Endothelial cell of umbilical vein (primary cell): Measurements from ENCODE around the gene AFTPH. TPM values are rescaled to one million over a fixed set of nuclear protein-coding genes. Genes with fewer than 3 reads are reported as not detected.

ENCODE experiments used
- BruUV-seq: library from RNA; stranded (reverse); fragments of 400-500 nt; replicated peaks from 2 replicates; lab custom pipeline; 2021; lab: Mats Ljungman, UMichigan
- CTCF ChIA-PET: fragments of 300-600, 350-600 bp; sonication (Branson Sonifier 250); formaldehyde crosslinking; loops from one replicate; lab custom pipeline; 2021; ENCODE audit warnings: antibody characterized with exemption, inconsistent platforms; lab: Charles Lee
- POLR2A ChIA-PET: fragments of 300-600, 350-600 bp; sonication (Branson Sonifier 250); formaldehyde crosslinking; loops from one replicate; lab custom pipeline; 2021; ENCODE audit warnings: antibody characterized with exemption, inconsistent platforms; lab: Charles Lee
- DNase-seq: peaks from one replicate; pipeline ENCODE4 v3.0.0-alpha.2; 2011; ENCODE audit warnings: low read depth, low spot score
- FAIRE-seq: peaks from 2 replicates; lab custom pipeline; 2011; peaks lifted over from hg19 to GRCh38; lab: Jason Lieb, UNC
- H2AFZ ChIP-seq: 2 replicates; pipeline ENCODE4 v1.6.0; 2012; ENCODE audit warnings: low read depth, low read length, control low read depth, inconsistent platforms
- H3K27ac ChIP-seq: 2 replicates; pipeline ENCODE4 v1.5.1; 2011; ENCODE audit warnings: low read depth, mild to moderate bottlenecking, control low read depth, low read length, moderate library complexity; ENCODE audit not compliant: insufficient read depth
- H3K27me3 ChIP-seq, 2 experiments: 2 replicates each; pipeline versions ENCODE4 v1.6.0 to v1.6.1; 2011; ENCODE audit warnings: low read length in 2 of 2, mixed read lengths in 1 of 2; ENCODE audit not compliant: control insufficient read depth in 2 of 2, insufficient read depth in 2 of 2
- H3K36me3 ChIP-seq, 2 experiments: 2 replicates in 1 of 2; 3 replicates in 1 of 2; pipeline ENCODE4 v1.5.1; 2011; ENCODE audit warnings: low read length in 2 of 2, mild to moderate bottlenecking in 1 of 2, moderate library complexity in 1 of 2; ENCODE audit not compliant: control insufficient read depth in 2 of 2, insufficient read depth in 2 of 2; ENCODE audit errors: extremely low read depth in 1 of 2
- H3K4me1 ChIP-seq: 3 replicates; pipeline ENCODE4 v1.5.1; 2011; ENCODE audit warnings: mild to moderate bottlenecking, low read length; ENCODE audit not compliant: control insufficient read depth, insufficient read depth; ENCODE audit errors: extremely low read depth
- H3K4me2 ChIP-seq: 2 replicates; pipeline ENCODE4 v1.6.1; 2011; ENCODE audit warnings: low read length, control low read depth, mixed read lengths; ENCODE audit not compliant: insufficient read depth
- H3K4me3 ChIP-seq, 3 experiments: fragments of 200-600 bp in 1 of 3; sonication (generic), shearing (Covaris generic) in 1 of 3; replicated peaks in 1 of 3; 2 replicates each; pipeline ENCODE4 v1.5.1; 2011 to 2016; ENCODE audit warnings: control low read depth in 3 of 3, low read length in 3 of 3, mild to moderate bottlenecking in 2 of 3, inconsistent platforms in 1 of 3, low read depth in 1 of 3, moderate library complexity in 1 of 3; ENCODE audit not compliant: insufficient read depth in 1 of 3
- H3K79me2 ChIP-seq: 2 replicates; pipeline ENCODE4 v1.6.0; 2012; ENCODE audit warnings: low read length, inconsistent platforms; ENCODE audit not compliant: control insufficient read depth, insufficient read depth
- H3K9ac ChIP-seq: replicated peaks from 2 replicates; pipeline ENCODE3; 2011; ENCODE audit warnings: low read length, control low read depth; ENCODE audit not compliant: insufficient read depth; ENCODE audit errors: extremely low read depth
- H3K9me1 ChIP-seq: replicated peaks from 3 replicates; pipeline ENCODE4 v1.6.0; 2011; ENCODE audit warnings: mild to moderate bottlenecking, low read length; ENCODE audit not compliant: control insufficient read depth, insufficient read depth; ENCODE audit errors: extremely low read depth
- H3K9me3 ChIP-seq: replicated peaks from 2 replicates; pipeline ENCODE4 v1.5.1; 2012; ENCODE audit warnings: low read length, inconsistent platforms; ENCODE audit not compliant: control insufficient read depth, insufficient read depth
- H4K20me1 ChIP-seq: replicated peaks from 2 replicates; pipeline ENCODE3; 2011; ENCODE audit warnings: mild to moderate bottlenecking, low read length; ENCODE audit not compliant: control insufficient read depth, insufficient read depth; ENCODE audit errors: extremely low read depth
- CTCF ChIP-seq, 2 donors: IDR thresholded peaks; 1 replicate in 1 of 2; 2 replicates in 1 of 2; pipeline ENCODE4 v1.5.1; 2011; ENCODE audit warnings: low read length in 2 of 2, mild to moderate bottlenecking in 2 of 2, moderate library complexity in 2 of 2, control low read depth in 1 of 2, inconsistent platforms in 1 of 2, low read depth in 1 of 2; ENCODE audit not compliant: insufficient read depth in 1 of 2; ENCODE audit errors: extremely low read depth in 1 of 2
- FOS ChIP-seq: IDR thresholded peaks from 2 replicates; pipeline ENCODE4 v1.6.1; 2011; ENCODE audit warnings: mild to moderate bottlenecking, low read length, moderate library complexity, borderline replicate concordance; ENCODE audit not compliant: insufficient read depth
- JUN ChIP-seq: IDR thresholded peaks from 2 replicates; pipeline ENCODE4 v1.6.1; 2011; ENCODE audit warnings: borderline replicate concordance, low read depth; ENCODE audit not compliant: insufficient read length, insufficient read depth
- MYC ChIP-seq: IDR thresholded peaks from one replicate; pipeline ENCODE4 v1.6.1; 2011; ENCODE audit warnings: mild to moderate bottlenecking, low read depth, low read length
- POLR2AphosphoS5 ChIP-seq: IDR thresholded peaks from 2 replicates; pipeline ENCODE4 v1.6.1; 2012; ENCODE audit warnings: low read depth, mild to moderate bottlenecking, control low read depth, low read length, moderate library complexity; ENCODE audit not compliant: insufficient read depth
- dilution Hi-C: fragments of 300-500 bp; cut with MboI; formaldehyde crosslinking; loops from one replicate; pipeline ENCODE4 v1.15.0; 2019; ENCODE audit warnings: low sequenced_read_pairs; ENCODE audit not compliant: extremely low pct_ligation_motif_present
- intact Hi-C: fragments of 100-400 bp; cut with micrococcal nuclease; formaldehyde crosslinking; loops from one replicate; pipeline ENCODE4 v1.10.0; 2022
- polyA plus RNA-seq, 4 experiments: library from polyadenylated mRNA; depleted of rRNA in 3 of 4; stranded (reverse) in 3 of 4; unstranded in 1 of 4; fragments of >200 nt; gene quantifications; 2 replicates each; pipeline versions ENCODE4 v1.2.1 to v1.2.3, GENCODE V29; 2011 to 2012; ENCODE audit warnings: missing spikeins in 1 of 4
- total RNA-seq: library from RNA; stranded (reverse); gene quantifications from 2 replicates; pipeline ENCODE4 v1.2.3, GENCODE V29; 2021
- TF ChIP-seq, protein P1 (sequence below): IDR thresholded peaks from 2 replicates; pipeline ENCODE4 v1.6.1; 2011; ENCODE audit not compliant: insufficient read depth, insufficient read length

The AFTPH gene
- total and polyA plus RNA-seq, 2 donors (not counting 3 experiments of a cell fraction or from before 2014, with no cell fraction given) = 6.9 to 15.3 TPM

DNA sequence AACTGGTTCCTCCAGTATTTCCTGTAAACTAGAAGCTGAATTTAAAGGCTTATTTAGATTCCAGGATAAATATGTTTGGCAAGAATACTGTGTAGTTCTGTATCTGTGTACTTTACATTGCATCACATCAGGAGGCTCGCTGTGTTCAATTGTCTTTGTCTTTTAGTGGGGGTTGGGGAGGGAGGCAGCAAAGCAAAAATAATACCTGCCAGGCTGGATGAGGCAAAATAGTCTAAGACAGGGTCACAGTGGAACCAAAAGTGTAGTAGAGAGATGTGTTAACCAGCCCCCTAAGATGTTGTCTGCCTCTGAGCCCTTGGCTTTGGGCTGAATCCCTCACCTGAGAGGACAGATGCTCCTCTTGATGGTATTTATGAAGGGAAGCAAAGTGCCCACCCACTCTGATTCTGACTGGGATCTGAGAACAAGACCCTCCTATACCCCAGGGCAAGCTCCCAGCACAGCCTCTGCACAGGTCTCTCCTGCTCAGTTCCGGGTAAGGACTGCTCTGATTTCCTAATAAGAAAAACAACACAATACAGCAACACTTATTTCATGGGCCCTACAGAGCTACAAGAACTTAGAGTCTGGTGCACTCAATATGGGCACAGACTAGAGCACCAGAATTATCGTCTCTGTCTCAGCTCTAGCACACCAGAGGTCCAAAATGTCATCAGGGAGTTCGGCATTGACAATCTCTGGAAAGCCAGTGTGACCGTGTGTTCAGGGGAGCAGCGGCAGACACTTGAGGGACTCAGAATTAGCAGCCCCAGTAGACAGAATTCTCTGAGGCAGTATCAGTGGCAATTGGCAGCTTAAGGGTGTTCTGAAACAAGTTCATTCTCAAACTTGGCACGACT lies 7.2 kb upstream of the AFTPH start:
- H3K27me3 ChIP-seq = peaks cover 39 to 50% of the 10 kb centered on the region in 2 experiments
- H3K9ac ChIP-seq = no peak overlapping the region
- H3K9me1 ChIP-seq = no peaks in the 10 kb centered on the region
- no peaks in the 10 kb centered on the region for H3K36me3 ChIP-seq
- ChIA-PET CTCF (interaction anchor here (0.9 to 1.4 kb wide), 3 partner anchors 10 to 401 kb away, joined by 3 read pairs; no protein-coding TSS in a partner anchor), POLR2A (no interaction called here)
- TF ChIP-seq FOS = no peak
- TF ChIP-seq POLR2AphosphoS5 = no peak
- TF ChIP-seq CTCF (IDR thresholded peaks at IDR 0.05; ENCODE audit: extremely low read depth in 1 of 2, insufficient read depth in 1 of 2, low read depth in 1 of 2, low read length in 2 of 2) = no peak
- no peak for TF ChIP-seq MYC
- TF ChIP-seq JUN = no peak
- TF ChIP-seq, protein P1, sequence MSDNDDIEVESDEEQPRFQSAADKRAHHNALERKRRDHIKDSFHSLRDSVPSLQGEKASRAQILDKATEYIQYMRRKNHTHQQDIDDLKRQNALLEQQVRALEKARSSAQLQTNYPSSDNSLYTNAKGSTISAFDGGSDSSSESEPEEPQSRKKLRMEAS = no peak
- H4K20me1 ChIP-seq = no peaks in the 10 kb centered on the region
- dilution Hi-C loops (no loop called here), intact Hi-C loops (no loop called here)
- H3K79me2 ChIP-seq = no peaks in the 10 kb centered on the region
- H3K9me3 ChIP-seq = no peaks in the 10 kb centered on the region
- no TSS peak for BruUV-seq
- no peak overlapping the region for H3K27ac ChIP-seq
- DNase-seq = no peak
- H3K4me2 ChIP-seq = no peak overlapping the region
- no peak overlapping the region for H3K4me3 ChIP-seq
- H3K4me1 ChIP-seq = no peaks in the 10 kb centered on the region
- H2AFZ ChIP-seq = no peak overlapping the region
- no peak for FAIRE-seq
